H54 (cell line): ENCODE results near the gene FUT9.

Experiments
- DNase-seq: peaks from one replicate; pipeline ENCODE4 v3.0.0; 2011; ENCODE audit warnings: low spot score, mixed read lengths; ENCODE audit not compliant: insufficient read length
- FAIRE-seq: peaks from 3 replicates; lab custom pipeline; 2011; peaks lifted over from hg19 to GRCh38; lab: Jason Lieb, UNC
- POLR2A ChIP-seq: IDR thresholded peaks from 2 replicates; pipeline ENCODE4 v1.6.1; 2011; ENCODE audit warnings: low read depth, mild to moderate bottlenecking, low read length

Gene FUT9

DNA sequence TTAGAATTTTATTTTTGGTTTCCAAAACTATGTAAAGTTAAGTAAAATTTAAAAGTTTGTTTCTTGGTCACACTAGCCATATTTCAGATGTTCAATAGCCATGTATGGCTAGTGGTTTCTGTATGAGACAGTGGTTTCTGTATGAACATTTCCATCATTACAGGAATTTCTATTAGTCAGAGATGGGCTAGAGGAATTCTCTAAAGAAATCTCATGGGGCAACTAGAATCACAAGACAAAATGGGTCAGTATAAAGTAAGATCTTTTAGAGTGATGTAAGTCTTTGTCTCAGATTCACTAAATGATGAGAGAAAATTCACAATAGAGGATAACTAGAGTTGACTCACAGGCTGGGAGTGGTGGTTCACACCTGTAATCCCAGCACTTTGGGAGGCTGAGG, 149.0 kb downstream of the FUT9 start:
- no peak for TF ChIP-seq POLR2A
- no peak for DNase-seq
- no peak for FAIRE-seq

DNA sequence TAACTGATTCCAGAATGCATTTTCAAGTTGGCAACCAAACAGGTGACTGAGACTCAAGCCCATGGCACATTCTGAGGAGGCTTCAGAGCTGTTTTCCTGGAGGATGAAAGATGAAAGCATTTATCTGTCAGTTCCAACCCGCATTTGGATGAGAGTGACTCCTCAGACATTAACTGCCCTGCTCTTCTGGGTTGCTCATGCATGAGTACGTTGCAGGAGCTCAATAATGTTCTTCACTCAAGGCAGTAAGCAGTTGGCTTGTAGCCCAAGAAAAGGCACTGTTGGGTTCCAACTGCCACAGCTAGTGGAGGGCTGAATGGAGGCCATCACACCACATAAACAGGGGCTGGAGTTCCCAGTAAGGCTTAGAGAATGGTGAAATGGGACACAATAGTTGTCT, 155.3 kb downstream of the FUT9 start:
- DNase-seq, result no peak
- no peak for TF ChIP-seq POLR2A
- FAIRE-seq, result no peak

DNA sequence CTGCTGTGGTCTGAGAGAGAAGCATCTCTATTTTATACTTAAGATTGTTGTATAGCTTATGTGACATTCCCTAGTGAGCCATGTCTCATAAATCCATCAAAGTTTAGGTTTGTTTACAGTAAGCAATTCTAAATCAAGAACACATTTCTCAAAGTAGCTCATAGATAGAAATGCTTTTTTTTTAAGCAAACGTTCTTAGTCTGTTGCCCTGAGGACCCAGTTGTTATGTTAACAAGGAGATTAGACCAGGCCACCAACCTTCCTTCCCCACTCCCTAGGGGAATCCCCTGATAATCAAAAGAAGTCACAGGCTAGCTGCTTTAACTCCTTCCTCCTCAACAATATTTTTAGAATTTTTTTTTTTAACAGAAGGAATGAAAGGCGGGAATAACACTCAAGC, 169.0 kb downstream of the FUT9 start:
- DNase-seq (no peak), FAIRE-seq (no peak)
- TF ChIP-seq POLR2A, result no peak

DNA sequence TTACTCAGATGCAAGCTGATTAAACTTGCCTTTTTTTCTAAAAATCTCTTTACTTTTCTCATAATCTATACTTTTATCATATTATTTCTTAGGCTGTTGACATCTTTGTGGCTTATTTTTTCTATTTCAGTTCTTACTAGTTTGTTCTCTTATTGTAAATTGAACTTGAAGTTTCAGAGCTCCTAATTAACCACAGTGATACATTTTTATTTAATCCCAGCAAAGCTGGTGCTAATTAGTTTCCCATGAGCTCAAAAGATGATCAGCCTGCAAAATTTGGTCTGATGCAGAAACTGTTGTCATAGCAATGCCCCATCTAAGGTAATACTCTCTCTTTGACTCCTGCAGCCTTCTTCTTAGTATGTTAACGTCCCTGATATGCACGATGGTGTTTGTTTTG, 170.3 kb downstream of the FUT9 start:
- FAIRE-seq (no peak), DNase-seq (no peak)
- TF ChIP-seq POLR2A, result no peak

DNA sequence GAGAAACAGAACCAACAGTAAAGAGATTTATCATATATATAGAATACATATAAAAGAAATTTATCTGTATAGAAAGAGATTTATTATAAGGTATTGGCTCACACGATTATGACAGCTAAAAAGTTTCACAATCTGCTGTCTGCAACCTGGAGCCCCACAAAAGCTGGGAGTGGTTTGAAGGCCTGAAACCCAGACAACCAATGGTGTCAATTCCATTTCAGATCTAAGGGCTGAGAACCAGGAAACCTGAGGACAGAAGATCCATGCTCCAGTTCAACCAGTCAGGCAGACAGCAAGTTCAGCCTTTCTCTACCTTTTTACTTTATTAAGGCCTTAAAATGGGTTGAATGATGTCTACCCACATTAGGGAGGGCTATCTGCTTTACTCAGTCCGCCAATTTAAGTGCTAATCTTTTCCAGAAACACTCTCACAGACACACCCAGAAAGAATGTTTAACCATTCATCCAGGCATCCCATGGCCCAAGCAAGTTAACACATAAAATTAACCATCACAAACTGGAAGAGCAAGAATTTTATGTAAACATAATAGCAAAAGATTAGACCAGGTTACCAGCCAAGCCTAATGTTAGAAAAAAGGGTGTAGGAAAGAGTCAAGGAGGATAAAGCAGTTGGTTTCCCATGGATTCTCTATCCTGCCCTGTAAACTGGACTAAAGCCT, 170.9 kb downstream of the FUT9 start:
- no peak for DNase-seq
- no peak for FAIRE-seq
- no peak for TF ChIP-seq POLR2A

DNA sequence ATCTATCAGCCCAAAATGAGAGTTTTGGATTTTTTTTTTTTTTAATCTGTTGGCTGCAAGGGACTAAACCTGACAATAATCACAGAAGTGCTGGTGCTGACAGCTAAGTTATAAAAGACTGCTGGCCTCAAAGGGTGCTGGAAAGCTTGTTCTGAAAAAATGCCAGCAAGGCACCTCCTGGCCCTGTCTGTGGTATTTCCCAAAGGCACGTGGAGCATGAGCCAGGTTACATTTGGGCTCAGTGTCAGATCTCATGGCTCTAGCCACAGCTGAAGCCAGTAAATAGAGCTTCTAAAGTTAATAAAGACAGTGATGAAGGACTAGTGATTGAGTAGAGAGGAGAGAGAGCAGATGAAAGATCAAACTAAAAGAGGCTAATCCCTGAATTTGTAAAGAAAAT, 178.9 kb downstream of the FUT9 start:
- no peak for DNase-seq
- no peak for FAIRE-seq
- TF ChIP-seq POLR2A, result no peak

DNA sequence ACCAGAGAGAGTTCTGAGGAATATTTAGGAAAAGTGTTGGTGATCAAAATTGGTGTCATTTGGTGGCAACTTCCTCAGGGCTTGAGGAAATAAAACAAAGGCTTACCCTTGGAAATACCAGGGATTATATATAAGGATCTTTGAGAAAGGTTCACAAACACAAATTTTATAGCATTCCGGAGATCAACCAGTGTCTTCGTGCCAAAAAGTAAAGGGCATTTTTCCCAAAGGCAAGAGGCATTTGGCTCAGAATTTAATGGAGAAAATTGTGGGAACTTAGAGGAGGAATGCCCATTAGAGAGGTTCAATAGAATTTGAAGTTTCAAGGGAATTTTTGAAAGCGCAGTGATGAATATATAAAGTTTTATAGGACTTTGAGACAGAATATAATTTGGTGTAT, 179.5 kb downstream of the FUT9 start:
- FAIRE-seq (no peak), DNase-seq (no peak)
- no peak for TF ChIP-seq POLR2A

DNA sequence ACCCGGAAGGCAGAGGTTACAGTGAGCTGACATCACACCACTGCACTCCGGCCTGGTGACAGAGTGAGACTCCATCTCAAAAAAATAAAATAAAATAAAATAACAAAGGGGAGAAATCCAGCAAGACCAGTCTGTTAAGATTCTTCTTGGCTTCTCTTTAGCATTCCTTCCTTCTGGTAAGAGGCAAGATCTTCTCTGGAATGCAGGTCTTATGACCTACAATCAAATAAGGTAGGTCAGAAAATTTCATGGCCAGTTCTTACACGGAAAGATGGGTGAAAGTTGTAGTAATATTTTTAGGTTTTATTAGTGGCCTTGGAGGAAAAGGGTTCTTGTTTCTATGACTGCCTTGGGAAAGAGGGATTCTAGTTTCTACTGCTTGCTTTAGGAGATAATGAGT, 180.9 kb downstream of the FUT9 start:
- DNase-seq (no peak), FAIRE-seq (no peak)
- TF ChIP-seq POLR2A, result no peak

DNA sequence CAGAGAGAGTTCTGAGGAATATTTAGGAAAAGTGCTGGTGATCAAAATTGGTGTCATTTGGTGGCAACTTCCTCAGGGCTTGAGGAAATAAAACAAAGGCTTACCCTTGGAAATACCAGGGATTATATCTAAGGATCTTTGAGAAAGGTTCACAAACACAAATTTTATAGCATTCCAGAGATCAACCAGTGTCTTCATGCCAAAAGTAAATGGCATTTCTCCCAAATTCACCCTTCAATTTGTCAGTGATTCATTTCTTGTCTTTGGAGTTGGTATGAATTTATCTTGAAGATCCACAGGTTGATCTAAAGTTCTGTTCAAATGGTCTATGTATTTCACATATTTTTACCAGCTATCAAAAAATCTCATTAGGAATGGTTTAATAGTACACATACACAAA, 181.5 kb downstream of the FUT9 start:
- TF ChIP-seq POLR2A, result no peak
- DNase-seq (no peak), FAIRE-seq (no peak)

DNA sequence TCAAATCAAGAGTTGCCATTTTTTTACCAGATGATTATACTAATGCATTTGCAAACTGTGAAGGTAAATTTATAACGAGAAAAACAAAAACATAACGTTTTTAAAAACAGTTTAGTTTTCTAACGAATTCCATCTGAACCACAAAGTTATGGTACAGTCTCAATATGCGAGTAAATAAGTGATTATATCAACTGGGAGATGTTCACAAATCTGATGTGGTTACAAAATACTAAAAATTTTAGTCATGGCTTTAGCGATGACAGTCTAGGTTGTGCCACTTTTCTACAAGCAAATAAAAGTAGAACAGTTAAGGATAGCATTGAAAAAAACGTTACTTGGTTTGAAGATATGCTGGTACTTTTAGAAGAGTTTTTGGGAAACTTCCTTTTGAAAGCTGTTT, 186.8 kb downstream of the FUT9 start:
- DNase-seq (no peak), FAIRE-seq (no peak)
- no peak for TF ChIP-seq POLR2A

DNA sequence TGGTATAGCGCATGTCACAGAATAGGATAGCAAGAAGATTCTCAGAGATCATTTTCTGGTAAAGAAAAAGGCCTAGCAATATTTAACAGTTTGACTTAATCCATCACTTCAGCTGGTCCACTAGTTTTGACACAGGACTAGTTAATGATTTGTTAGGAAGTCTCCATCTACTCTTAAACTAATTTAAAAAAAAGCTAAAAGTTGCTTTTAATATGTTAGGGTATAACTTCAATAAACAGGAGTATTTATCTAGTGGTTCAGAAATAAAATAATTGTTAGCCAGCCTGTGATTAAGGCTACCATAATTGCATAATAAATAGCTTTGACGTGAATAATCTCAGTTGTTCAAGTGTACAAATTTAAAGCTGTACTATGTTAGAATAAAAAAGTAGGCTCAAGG, 195.6 kb downstream of the FUT9 start:
- TF ChIP-seq POLR2A, result no peak
- DNase-seq (no peak), FAIRE-seq (no peak)

DNA sequence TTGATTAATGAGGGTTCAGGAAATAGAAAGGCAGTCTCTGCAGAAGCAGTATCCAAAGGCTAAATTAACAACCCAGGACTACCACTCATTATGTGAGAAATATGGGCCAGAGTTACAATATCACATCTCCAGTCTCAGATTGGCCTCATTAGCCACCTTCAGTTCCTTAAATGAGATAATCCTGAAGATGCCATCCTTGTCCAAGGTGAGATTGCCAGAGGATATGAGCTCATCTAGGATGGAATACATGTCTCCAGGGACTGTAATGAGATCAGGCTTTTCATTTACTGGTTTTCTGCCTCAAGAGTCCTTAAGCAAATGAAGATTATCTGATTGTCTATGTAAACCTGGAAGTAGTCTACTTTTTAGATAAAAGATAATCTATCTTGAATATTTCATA, 196.3 kb downstream of the FUT9 start:
- no peak for TF ChIP-seq POLR2A
- no peak for DNase-seq
- no peak for FAIRE-seq

DNA sequence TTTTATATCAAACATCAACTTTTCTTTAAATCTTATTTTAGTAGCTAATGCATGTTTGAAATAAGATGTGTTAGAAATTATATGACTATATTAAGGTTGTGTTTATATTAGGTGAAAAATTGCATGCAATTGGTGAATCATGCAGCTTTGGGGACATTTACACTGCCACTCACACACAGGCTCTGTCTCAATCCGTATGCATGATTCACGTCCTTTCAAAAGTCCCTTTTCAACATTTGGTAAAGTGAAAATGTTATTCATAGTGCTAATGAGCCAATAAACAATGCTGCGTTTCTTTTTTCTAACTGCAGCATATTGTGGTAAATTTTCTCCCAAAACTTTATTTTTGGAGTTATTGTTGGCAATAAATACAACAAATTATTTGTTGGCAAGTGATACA, 198.0 kb downstream of the FUT9 start:
- FAIRE-seq (no peak), DNase-seq (no peak)
- TF ChIP-seq POLR2A, result no peak

DNA sequence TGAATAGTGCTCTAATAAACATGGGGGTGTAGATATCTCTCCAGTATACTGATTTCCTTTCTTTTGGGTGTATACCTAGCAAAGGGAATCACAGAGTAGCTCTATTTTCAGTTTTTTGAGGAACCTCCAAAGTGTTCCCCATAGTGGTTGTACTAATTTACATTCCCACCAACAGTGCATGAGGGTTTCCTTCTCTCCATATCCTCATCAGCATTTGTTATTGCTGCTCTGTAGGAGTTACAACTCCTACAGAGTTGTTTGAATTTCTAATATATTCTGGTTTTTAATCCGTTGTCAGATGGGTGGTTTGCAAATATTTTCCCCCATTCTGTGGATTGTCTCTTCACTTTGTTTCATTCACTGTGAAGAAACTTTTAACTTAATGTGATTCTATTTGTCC, 207.9 kb downstream of the FUT9 start:
- FAIRE-seq, result no peak
- no peak for TF ChIP-seq POLR2A

DNA sequence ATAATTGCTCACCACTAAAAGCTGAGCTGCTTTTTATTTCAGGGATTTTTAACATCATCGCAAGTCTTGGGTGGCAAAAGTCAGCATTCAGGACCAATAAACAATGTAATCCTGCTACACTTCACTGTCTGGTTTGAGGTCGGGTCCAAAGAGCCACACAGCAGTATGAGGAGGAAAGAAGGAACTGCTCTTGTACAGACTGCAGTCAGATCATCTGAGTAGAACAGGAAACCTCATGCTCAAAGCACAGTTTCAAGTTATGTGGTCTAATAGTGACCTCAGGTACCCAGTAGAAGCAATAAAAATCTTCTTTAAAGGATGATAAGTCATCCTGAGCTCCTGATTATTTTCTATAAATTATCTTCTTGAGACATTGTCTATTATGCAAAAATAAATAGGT, 211.4 kb downstream of the FUT9 start:
- no peak for TF ChIP-seq POLR2A
- no peak for FAIRE-seq
- DNase-seq, result no peak

More for the DNA sequence above, 207.9 kb downstream of the FUT9 start:
- no peak for DNase-seq
